ENCODE results near the gene ADGRD1. TPM values are rescaled to one million over a fixed set of nuclear protein-coding genes. Genes with fewer than 3 reads are reported as not detected.
"Not testable (repeated sequence)": the region's sequence is repeated elsewhere in the genome, so short reads cannot be mapped to it uniquely, and the experiment has no call there.

ADGRD1 gene
- total RNA-seq, 1 experiment from 2014 or later: 0.21 TPM

DNA sequence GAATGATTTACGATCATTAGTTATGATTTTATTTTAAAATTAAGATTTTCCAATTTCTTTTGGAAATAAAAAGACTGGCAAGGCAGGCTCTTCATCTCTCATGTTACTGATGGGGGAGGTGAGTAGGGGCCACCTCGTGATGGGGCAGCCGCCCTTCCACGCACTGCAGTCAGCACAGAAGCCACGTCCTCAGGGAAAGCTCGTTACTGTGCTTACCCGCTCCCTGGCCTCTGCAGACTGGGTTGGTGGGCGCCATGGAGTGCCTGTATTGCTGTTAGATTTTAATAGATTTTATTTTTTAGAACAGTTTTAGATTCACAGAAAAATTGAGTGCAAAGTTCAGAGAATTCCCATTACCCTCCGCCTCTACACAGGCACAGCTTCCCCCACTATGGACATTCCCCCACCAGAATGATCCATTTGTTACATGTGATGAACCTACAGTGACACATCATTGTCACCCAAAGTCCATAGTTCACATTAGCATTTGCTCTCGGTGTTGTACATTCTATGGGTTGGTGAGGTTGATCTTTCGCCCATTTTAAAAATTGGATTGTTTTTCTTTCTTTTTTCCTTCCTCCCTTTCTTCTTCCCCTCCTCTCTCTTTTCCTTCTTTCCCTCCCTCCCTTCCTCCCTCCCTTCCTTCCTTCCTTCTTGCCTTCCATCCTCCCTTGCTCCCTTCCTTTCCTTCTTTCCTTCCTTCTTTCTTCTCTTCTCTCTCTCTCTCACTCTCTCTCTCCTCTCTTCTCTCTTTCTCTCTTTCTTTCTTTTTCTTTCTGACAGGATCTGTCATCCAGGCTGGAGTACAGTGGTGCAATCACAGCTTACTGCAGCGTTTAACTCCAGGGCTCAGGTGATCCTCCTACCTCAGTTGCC is 30.7 kb downstream of the ADGRD1 start:
- no peak for DNase-seq (ENCODE audit: low spot score)

DNA sequence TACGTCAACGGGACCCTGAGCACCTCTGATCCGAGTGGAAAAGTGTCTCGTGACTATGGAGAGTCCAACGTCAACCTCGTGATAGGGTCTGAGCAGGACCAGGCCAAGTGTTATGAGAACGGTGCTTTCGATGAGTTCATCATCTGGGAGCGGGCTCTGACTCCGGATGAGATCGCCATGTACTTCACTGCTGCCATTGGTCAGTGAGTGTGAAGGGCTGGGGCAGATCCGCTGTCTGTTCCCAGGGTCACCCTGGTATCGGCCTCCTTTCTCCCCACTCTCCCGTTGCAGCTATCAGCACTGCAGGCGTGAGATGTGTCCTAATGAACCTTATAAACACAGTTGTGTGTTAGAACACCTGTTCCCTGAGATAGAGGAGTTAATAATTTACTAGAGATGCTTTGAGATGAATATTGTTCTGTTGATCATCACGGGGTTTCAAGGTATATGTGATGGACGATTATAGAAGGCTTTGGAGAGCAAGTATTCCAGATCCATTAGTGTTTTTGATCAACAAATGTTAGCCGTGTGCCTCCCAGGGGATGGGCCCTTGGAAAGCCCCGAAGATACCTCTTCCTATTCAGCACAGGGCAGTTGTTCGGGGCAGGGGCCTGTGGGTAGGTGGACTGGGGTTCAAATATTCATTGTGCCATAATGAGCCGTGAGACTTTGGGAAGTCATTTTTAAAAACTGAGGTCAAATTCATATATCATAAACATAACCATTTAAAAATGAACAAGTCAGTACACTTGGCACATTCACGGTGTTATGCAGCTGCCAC is 33.6 kb downstream of the ADGRD1 start:
- no peak for DNase-seq (ENCODE audit: low spot score)

- no peak for DNase-seq (ENCODE audit: low spot score)
Measured at GRCh38 chr12:130988261-130988660, 34.6 kb downstream of the ADGRD1 start.

DNA sequence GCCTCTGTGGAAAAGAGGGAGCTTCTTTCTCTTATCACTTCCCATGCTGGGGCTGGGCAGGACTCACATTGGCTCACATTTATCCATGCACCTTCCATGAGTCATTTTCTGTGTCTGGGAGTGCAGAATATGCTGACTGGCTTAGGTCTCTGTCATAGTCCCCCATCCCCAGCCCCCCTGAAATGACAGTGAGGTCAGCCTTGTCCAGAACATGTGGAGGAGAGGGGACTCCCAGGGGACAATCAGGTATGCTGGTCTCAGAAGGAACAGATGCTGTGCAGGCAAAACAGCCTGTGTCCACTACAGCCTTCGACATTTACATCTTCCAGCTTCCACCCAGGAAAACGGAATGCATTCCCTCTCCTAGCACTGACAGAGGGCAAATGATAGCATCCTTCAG is 35.0 kb downstream of the ADGRD1 start:
- DNase-seq (ENCODE audit: low spot score): no peak

DNA sequence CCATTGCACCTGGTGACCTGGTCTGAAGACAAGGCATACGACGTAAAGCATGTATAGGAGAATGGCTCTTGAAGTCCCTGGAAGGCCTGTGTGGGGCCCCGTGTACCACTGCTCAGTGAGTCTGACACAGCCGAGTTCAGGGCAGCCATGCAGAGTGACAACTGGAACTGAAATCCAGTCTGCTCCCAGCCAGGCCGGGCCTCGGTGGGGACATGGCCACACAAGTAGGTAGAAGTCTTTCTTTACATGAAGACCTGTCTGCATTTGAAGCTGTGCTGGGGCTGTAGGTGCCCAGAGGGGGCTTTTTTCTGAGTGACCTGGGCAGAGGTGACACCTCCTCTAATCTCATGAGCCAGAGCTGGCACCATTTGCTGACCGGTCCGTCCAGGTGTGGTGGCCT is 35.7 kb downstream of the ADGRD1 start:
- DNase-seq (ENCODE audit: low spot score): no peak

DNA sequence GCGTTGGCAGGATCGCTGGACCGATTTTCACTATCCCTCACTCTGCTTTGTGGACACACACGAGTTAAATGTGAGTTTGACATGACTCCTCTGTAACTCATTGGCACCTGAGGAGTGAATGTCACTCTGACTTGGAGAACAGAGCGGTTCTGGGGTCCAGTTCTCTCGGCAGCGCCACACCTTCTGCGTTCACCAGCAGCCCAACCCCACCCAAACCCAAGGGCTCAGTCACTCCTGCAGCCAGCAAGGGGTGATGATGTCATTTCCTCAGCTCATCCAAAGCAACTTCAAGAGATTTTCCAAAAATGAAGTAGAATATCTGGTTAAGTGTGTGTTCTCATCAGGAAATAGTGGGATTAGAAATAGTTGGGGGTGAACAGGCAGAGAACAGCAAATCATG is 36.3 kb downstream of the ADGRD1 start:
- no peak for DNase-seq (ENCODE audit: low spot score)

DNA sequence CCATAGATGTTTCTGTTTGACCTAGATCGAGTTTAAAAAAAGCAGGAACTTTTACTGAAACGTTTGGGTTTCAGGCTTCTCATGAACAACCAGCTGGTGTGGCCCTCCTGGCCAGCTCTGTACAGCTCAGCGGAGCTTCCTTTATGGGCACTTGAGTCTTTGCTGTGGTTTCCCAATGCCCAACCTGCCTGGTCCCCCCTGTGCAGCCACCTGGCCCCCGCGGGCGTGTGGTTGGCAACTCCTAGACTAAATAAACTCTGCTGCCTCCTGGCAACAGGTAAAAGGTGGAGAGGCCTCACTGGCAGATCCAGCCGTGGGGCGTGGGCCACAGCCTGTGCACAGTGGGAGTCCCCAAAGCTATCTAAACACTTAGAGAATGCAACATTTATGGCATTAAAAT is 38.7 kb downstream of the ADGRD1 start:
- no peak for DNase-seq (ENCODE audit: low spot score)

DNA sequence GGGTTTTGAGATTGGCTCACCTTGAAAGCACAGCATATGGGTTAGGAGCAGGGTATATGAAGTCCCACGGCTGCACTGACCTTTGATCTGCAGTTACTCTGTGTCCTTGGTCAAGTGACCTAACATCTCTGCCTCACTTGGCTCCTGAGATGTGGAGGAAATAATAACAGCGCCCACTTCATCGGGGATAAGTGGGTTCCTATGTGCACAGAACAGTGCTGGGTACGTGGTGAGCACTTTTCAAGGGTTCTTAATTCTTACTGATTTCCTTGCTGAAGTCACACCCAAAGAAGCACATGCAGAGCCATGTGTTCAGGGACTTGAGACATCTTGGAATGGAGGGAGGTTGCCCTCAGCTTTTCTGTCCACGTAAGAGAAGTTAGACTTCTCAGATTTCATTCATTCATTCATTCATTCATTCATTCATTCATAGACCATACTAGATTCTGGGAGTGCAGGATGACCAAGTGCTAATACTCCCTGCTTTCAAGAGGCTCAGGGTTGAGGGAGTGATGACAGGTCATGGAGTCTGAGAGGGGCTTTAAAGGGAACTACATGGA is 39.4 kb downstream of the ADGRD1 start:
- no peak for DNase-seq (ENCODE audit: low spot score)

GRCh38 chr12:130993759-130994670 is 40.3 kb downstream of the ADGRD1 start:
- no peak for DNase-seq (ENCODE audit: low spot score)

- no peak for DNase-seq (ENCODE audit: low spot score)
Measured at GRCh38 chr12:130994821-130995375, 41.2 kb downstream of the ADGRD1 start.

GRCh38 chr12:130995386-130995969 is 41.8 kb downstream of the ADGRD1 start:
- DNase-seq (ENCODE audit: low spot score): not testable (repeated sequence)

- no peak for DNase-seq (ENCODE audit: low spot score)
Measured at GRCh38 chr12:130998136-130998535, 44.4 kb downstream of the ADGRD1 start.

GRCh38 chr12:131000000-131000486 is 46.3 kb downstream of the ADGRD1 start:
- DNase-seq (ENCODE audit: low spot score): no peak

DNA sequence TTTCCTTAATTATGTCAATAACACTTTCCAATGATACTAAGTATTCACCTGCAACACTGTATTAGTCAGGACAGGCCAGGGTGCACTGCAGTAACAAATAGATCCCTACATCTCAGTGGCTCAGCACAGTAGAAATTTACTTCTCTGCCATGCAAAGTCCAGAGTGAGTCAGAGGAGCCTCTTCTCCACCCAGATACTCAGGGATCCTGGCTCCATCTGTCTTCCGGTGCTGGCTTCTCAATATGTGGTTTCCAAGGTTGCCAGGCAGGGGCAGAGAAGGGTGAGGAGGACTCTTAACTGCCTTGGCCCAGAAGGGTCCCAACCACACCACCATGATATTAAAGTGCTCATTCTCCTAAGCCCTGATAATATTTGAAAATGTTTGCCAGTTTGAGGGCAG is 47.8 kb downstream of the ADGRD1 start:
- no peak for DNase-seq (ENCODE audit: low spot score)

- DNase-seq (ENCODE audit: low spot score): no peak
Measured at GRCh38 chr12:131002216-131002631, 48.5 kb downstream of the ADGRD1 start.

DNA sequence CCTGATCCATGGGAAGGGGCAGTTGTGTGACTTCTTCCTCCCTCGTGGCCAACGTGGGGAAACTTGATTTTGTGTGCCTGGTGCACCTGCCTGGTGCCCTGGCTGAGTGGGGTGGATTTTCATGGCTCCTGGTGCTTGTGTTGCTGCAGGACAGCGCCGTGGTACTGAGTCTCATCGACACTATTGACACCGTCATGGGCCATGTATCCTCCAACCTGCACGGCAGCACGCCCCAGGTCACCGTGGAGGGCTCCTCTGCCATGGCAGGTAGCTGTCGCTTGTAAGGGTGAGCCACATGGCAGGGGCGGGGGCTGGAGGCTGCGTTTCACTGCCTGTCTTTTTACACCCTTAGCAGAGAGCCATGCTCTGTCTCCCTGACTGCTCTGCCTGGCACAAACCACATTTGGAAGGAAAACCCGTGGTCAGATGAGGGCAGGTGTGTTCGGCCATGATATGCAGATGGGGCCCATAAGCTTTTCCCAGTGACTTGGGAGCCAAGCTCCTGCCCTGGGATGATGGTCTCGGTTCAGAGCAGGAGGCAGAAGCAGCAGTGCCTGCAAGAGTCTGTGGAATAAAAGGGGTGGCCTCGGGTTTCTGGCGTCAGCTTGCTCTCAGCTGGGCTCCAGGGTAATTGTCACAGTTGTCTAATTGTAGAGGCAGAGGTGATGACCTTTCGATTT is 49.5 kb downstream of the ADGRD1 start:
- DNase-seq (ENCODE audit: low spot score): no peak

DNA sequence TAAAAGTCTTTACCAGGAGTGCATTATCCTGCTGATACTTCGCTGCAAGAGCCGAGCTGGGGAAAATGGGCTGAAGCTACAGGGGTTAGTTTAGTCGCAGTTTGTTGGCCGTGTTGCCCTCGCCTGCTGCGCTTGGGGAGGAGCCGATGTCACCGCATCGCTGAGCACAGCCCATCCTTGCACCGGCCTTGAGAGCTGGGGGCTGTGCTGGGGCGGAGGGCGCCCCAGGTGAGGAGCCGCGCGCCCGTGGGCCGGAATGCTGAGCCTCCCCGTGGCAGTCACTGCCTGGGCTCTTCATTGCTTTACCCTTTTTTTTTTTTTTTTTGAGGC is 50.0 kb downstream of the ADGRD1 start:
- no peak for DNase-seq (ENCODE audit: low spot score)

DNA sequence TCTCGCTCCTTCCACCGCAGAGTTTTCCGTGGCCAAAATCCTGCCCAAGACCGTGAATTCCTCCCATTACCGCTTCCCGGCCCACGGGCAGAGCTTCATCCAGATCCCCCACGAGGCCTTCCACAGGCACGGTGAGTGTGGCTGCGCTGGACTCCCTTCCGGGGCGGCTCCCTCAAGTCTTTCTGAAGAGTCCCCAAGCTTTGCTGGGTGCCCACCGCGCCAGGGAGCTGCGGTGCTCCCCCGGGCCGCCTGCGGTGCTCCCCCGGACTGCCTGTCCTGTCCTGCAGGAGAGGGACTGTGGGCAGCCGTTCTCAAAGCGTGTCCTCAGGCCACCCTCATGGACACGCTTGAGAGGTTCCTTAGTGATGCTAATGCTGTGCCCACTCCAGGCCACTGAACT is 50.5 kb downstream of the ADGRD1 start:
- no peak for DNase-seq (ENCODE audit: low spot score)

- no peak for DNase-seq (ENCODE audit: low spot score)
Measured at GRCh38 chr12:131005161-131006035, 51.7 kb downstream of the ADGRD1 start.
